Activated CD8-positive, alpha-beta T cell treated with anti-CD3 and anti-CD28 coated beads for 36 hours (primary cell): Measurements from ENCODE around the gene PPP1CA. TPM values are rescaled to one million over a fixed set of nuclear protein-coding genes. Genes with fewer than 3 reads are reported as not detected.

Source experiments
- ATAC-seq: fragments of 200-7000 bp; cut with Tn5 transposase; one replicate; pipeline ENCODE4 v1.10.0; 2021; ENCODE audit warnings: mild to moderate bottlenecking, moderate library complexity
- CTCF ChIA-PET: fragments of 350-600 bp; sonication (Branson Sonifier 250); formaldehyde crosslinking; loops from one replicate; lab custom pipeline; 2021; ENCODE audit warnings: antibody characterized with exemption; lab: Charles Lee
- POLR2A ChIA-PET: fragments of 350-600 bp; sonication (Branson Sonifier 250); formaldehyde crosslinking; loops from one replicate; lab custom pipeline; 2021; ENCODE audit warnings: antibody characterized with exemption; lab: Charles Lee
- DNase-seq: peaks from one replicate; pipeline ENCODE4 v3.0.0-alpha.2; 2020
- H3K27ac Mint-ChIP-seq: one replicate; pipeline ENCODE4 v1.8.0; 2021; ENCODE audit warnings: mild to moderate bottlenecking, mixed read lengths
- H3K27me3 Mint-ChIP-seq: one replicate; pipeline ENCODE4 v1.8.0; 2021; ENCODE audit warnings: mixed read lengths
- H3K36me3 Mint-ChIP-seq: one replicate; pipeline ENCODE4 v1.8.0; 2021; ENCODE audit warnings: low read depth, mixed read lengths
- H3K4me1 Mint-ChIP-seq: one replicate; pipeline ENCODE4 v1.8.0; 2021; ENCODE audit warnings: low read depth, mixed read lengths
- H3K4me3 Mint-ChIP-seq: one replicate; pipeline ENCODE4 v1.8.0; 2021; ENCODE audit warnings: mild to moderate bottlenecking, moderate library complexity, mixed read lengths
- H3K9me3 Mint-ChIP-seq: one replicate; pipeline ENCODE4 v1.8.0; 2021; ENCODE audit warnings: mixed read lengths
- intact Hi-C: fragments of 100-400 bp; cut with micrococcal nuclease; formaldehyde crosslinking; loops from one replicate; pipeline ENCODE4 v1.10.0; 2022
- total RNA-seq, 2 experiments: library from RNA; stranded (reverse); gene quantifications; one replicate each; pipeline ENCODE4 v1.2.3, GENCODE V29; 2021
- TF ChIP-seq, protein P1 (sequence below): fragments of 200-600 bp; IDR thresholded peaks from one replicate; pipeline ENCODE4 v1.8.0; 2022; ENCODE audit warnings: antibody characterized with exemption, mild to moderate bottlenecking

PPP1CA gene
- total RNA-seq, 2 experiments from 2014 or later = 249 to 258 TPM

DNA sequence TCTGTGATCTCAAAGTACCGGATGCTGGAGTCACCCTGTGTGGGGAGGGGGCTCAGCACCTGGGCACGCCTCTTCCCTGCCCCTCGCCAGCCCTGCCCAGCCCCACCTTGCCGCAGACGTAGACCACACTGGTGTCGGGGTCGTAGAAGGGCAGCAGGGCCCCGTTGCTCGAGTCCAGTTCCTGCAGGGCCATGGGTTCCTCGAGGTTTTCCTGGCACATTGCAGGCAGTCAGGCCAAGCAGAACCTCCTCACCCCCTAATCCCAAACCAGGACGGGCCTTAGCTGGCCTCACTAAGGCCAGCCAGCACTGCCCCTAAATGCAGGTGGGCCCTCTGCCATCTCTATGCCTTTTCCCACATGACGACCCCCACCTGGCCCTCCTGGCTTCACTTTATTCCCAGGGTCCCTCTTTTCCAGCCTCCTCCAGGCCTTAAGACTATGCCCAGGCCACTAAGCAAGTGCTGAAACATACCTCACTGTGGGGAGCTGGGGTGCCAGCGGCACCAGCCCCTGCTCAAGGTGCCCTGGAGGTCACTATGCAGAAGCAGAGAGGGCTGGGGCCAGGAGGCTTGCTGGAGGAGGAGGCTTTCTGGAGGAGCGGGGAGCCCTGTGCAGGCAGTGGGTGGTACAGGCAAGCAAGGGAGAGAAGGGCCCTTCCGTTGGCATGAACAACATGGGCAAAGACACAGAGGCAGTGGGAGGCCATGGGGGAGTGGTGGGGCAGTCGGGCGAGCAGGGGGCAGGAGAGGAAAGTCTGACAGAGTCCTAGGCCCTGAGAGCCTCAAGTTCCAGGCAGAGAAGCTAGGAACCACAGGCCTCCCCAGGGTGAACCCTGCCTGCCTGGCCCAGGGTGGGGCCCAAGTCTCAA is 38.8 kb upstream of the PPP1CA start:
- CTCF ChIA-PET = interaction anchor here (0.9 to 1.8 kb wide), 2 partner anchors 28 to 94 kb away, joined by 4 to 5 read pairs; no protein-coding TSS in a partner anchor
- DNase-seq (no peak), ATAC-seq (no peak)
- TF ChIP-seq, protein P1, sequence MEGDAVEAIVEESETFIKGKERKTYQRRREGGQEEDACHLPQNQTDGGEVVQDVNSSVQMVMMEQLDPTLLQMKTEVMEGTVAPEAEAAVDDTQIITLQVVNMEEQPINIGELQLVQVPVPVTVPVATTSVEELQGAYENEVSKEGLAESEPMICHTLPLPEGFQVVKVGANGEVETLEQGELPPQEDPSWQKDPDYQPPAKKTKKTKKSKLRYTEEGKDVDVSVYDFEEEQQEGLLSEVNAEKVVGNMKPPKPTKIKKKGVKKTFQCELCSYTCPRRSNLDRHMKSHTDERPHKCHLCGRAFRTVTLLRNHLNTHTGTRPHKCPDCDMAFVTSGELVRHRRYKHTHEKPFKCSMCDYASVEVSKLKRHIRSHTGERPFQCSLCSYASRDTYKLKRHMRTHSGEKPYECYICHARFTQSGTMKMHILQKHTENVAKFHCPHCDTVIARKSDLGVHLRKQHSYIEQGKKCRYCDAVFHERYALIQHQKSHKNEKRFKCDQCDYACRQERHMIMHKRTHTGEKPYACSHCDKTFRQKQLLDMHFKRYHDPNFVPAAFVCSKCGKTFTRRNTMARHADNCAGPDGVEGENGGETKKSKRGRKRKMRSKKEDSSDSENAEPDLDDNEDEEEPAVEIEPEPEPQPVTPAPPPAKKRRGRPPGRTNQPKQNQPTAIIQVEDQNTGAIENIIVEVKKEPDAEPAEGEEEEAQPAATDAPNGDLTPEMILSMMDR = no peak
- intact Hi-C loops = no loop called here
- Mint-ChIP-seq H3K9me3 (no peaks in the 10 kb centered on the region), H3K4me3 (peak overlapping the region; percentile 87), H3K27me3 (no peaks in the 10 kb centered on the region), H3K36me3 (peaks cover 43% of the 10 kb centered on the region), H3K27ac (peak overlapping the region; percentile 86), H3K4me1 (peaks cover 52% of the 10 kb centered on the region)
- POLR2A ChIA-PET = interaction anchor here (0.9 to 10.8 kb wide), 9 partner anchors 10 to 49 kb away, joined by 3 to 178 read pairs (median 5); partner anchors contain the start of genes AIP, PPP1CA, RAD9A and TBC1D10C

DNA sequence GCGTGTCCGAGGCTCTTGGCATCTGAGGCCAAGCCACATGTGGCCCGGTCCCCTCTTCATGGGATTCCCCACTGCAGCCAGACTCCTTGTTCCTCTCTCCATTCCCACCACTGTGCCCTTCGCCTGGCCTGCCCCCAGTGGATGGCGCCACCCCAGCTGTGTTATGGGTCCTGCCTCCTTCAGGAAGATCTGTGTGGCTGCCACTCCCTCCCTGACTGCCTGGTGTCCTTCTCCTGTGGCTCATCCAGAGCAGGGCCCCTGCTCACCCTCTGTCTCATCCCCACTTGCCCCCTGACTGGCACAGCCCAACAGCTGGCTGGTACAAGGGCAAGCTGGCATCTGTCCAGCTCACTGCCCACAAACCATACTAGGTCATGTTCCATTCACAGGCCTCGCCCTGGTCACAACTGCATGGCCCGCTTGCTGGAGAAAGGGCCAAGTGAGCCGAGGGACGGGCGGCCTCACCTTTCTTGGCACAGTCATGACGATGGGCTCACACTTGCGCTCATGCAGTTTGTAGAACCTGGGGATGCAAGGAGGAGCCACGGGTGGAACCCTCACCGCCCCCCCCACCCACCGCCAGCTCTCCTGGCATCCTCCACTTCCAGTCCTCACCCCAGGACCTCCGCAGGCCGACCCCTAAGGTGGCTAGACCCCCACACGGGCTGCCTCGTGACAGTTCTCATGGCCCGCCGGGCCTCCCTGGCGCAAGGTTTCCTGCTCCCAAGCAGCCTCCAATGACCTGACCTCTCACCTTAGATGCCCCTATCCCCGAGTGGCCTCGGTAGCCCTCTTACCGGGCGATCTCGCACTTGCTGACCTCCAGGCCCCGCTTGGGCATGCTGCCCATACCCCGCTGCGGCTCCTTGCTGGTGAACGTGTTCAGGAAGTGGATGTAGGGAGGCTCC is 37.9 kb upstream of the PPP1CA start:
- Mint-ChIP-seq H3K4me1 (peaks cover 49% of the 10 kb centered on the region), H3K36me3 (peaks cover 50% of the 10 kb centered on the region)
- no peak for ATAC-seq

DNA sequence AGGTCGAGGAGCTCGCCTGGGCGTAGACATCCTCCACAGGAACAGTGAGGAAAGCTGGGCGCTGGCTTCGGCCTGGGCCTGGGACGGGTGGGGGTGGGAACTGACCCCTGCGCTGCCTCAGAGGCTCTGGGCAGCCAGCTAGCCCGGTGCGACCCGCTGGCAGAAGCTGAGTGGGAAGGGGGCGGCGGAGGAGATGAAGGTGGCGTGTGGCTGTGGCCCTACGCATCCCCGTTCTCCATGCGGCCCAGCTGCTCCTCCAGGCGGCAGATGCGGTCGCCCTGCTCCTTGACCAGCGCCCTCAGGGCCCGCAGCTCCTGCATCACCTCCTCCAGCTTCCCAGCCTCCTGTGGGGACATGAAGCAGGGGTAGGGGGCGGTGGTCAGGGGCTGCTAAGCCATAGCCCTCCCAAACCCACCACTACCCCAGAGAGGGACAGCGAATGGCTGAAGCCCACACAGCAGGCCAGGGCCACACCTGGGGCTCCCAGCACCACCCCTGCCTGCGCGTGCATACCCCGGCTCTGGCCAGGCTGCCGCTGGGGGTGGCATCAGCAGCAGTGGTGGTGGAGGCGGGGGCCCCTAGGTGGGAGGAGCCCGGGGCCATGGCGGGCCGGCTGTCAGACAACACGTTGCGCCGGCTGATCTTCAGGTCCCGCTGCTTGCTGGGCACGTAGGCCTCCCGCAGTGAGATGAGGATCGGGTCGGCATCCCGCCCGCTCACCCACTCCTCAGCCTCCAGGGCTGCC is 36.7 kb upstream of the PPP1CA start:
- ATAC-seq (peak; percentile 49), DNase-seq (peak; percentile 93)
- H3K27ac Mint-ChIP-seq = peak overlapping the region; percentile 86
- peak overlapping the region; percentile 87 for H3K4me3 Mint-ChIP-seq
- TF ChIP-seq, protein P1 = no peak
- POLR2A ChIA-PET = interaction anchor here (0.6 to 10.8 kb wide), 27 partner anchors 7 to 190 kb away, joined by 3 to 178 read pairs (median 8); partner anchors contain the start of genes AIP, ANKRD13D, CABP4 and PITPNM1
- no peaks in the 10 kb centered on the region for H3K9me3 Mint-ChIP-seq
- peaks cover 53% of the 10 kb centered on the region for H3K4me1 Mint-ChIP-seq
- intact Hi-C loops = loop anchor here (5.0 kb wide), 2 partner anchors 44 to 69 kb away; partner anchors contain the start of genes AIP, CDK2AP2 and PITPNM1
- CTCF ChIA-PET = interaction anchor here (0.8 to 2.8 kb wide), 11 partner anchors 9 to 87 kb away, joined by 3 to 12 read pairs (median 4); partner anchors contain the start of genes CDK2AP2, PPP1CA, RAD9A and TMEM134
- H3K27me3 Mint-ChIP-seq = no peaks in the 10 kb centered on the region
- H3K36me3 Mint-ChIP-seq = peaks cover 57% of the 10 kb centered on the region

More for the DNA sequence above, 37.9 kb upstream of the PPP1CA start:
- ChIA-PET POLR2A (interaction anchor here (0.8 to 10.8 kb wide), 13 partner anchors 8 to 48 kb away, joined by 3 to 178 read pairs (median 8); partner anchors contain the start of genes AIP, CABP4, PPP1CA and RPS6KB2), CTCF (interaction anchor here (0.7 to 1.9 kb wide), 9 partner anchors 10 to 69 kb away, joined by 3 to 8 read pairs (median 4); partner anchors contain the start of gene RAD9A)
- Mint-ChIP-seq H3K27ac (peak overlapping the region; percentile 86), H3K4me3 (peak overlapping the region; percentile 87), H3K9me3 (no peaks in the 10 kb centered on the region), H3K27me3 (no peaks in the 10 kb centered on the region)
- TF ChIP-seq, protein P1 = peak; percentile 20
- peak; percentile 64 for DNase-seq
- intact Hi-C loops = loop anchor here (5.0 kb wide), 2 partner anchors 43 to 68 kb away; partner anchors contain the start of genes AIP, CDK2AP2 and PITPNM1

DNA sequence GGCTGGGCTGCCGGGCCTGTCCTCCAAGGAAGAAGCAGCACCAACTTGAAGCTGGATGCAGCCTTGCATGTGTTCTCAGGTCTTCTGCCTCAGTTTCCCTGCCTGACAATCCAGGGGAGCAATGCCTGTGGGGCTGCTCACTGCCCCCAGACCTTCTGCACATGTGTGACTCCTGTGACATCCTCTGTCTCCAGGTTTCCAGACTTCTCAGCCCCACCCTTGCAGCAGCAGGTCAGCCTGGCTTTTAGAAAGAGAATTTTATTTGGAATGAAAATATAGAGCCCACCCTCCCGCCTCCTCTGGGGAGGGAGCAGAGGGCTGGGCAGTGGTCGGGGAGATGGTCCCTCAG is 36.1 kb upstream of the PPP1CA start:
- no peaks in the 10 kb centered on the region for H3K27me3 Mint-ChIP-seq
- H3K36me3 Mint-ChIP-seq = peaks cover 58% of the 10 kb centered on the region
- peak overlapping the region; percentile 86 for H3K27ac Mint-ChIP-seq
- peak overlapping the region; percentile 87 for H3K4me3 Mint-ChIP-seq
- ATAC-seq (no peak), DNase-seq (no peak)
- peaks cover 55% of the 10 kb centered on the region for H3K4me1 Mint-ChIP-seq
- no peaks in the 10 kb centered on the region for H3K9me3 Mint-ChIP-seq
- TF ChIP-seq, protein P1 = no peak
- POLR2A ChIA-PET = interaction anchor here (0.6 to 10.8 kb wide), 26 partner anchors 8 to 191 kb away, joined by 3 to 178 read pairs (median 8); partner anchors contain the start of genes AIP, ANKRD13D, CABP4 and PITPNM1
- CTCF ChIA-PET = interaction anchor here (1.0 to 2.8 kb wide), 8 partner anchors 8 to 86 kb away, joined by 3 to 12 read pairs (median 4); partner anchors contain the start of genes AIP, CDK2AP2, PPP1CA and TMEM134
- intact Hi-C loops = loop anchor here (5.0 kb wide), 2 partner anchors 45 to 70 kb away; partner anchors contain the start of genes AIP, CDK2AP2 and PITPNM1
